CD4-positive, alpha-beta T cell treated with Interleukin-10 for 1 hour (primary cell): Measurements from ENCODE around the gene MYO1F.
"Not testable (repeated sequence)": the region's sequence is repeated elsewhere in the genome, so short reads cannot be mapped to it uniquely, and the experiment has no call there.

Experiments
- DNase-seq: peaks from one replicate; pipeline ENCODE4 v3.0.0-alpha.2; 2020

The MYO1F gene

DNA sequence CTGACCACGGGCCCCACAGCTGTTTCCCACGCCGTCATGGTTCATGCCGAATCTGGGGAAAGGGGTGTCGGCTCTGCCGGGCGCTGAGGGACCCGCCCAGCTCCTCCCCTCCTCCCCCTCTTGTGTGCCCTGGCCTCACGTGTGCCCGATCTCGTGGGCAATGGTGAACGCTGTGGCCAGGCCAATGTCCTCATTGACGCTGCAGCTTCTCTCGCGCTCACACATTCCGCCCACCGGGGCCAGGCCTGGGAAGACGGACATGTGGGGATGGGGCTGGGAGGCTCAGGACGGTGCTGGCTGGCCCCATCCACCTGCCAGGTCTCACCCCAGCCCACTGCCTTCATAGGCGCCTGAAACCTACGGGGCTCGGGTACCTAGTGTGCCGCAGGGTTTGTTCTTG is 18.9 kb upstream of the MYO1F start:
- no peak for DNase-seq

- no peak for DNase-seq
Measured at GRCh38 chr19:8595651-8596050, 18.4 kb upstream of the MYO1F start.

DNA sequence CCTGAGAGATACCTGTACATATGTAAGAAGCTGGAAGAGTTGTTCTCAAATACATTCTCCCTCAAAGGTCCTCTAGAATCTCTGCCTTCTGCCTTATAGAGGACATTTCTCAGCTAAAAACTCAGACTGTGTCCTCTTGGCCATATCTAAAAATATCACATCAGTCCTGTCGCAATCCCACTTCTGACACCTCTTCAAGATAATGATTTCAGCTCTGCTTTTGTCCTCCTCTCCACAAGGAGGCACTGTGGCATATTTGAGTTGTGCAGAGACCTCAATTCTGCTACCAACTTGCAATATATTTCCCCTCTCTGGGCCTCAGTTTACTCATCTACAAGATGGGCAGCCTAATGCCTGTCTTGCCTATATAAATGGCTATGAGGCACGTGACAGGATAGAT is 16.7 kb upstream of the MYO1F start:
- no peak for DNase-seq

DNA sequence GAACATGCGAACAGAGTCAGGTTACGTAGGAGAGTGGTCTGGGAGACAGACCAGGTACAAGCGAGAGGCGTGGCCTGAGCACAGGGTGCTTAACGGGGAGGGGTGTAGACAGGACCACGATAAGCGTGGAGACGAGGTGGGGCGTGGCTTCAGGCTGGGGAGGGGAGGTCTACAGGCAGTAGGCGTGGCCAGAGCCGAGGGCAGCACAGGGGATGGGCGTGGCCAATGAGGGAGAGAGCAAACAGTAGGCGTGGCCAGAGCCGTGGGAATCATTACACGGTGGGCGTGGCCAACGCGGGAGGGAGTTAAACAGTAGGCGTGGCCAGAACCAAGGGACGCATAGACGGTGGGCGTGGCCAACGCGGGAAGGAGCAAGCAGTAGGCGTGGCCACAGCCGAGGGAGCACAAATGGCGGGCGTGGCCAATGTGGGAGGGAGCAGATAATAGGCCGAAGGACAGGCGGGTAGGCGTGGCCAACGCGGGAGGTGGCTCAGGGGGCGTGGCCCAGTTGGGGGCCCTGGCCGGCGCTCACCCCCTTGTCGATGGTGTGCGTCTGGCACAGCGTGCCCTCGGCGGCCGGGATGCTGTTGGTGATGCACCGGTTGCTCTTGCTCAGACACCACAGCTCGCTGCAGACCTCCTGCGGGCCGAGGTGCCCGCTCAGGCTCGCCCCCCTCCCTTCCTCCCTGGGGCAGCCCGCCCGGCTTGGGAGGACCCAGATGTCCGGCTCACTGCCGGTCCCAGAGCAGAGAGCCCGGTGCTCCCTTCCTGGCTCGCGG is 15.2 kb upstream of the MYO1F start:
- DNase-seq: peak; percentile 96

GRCh38 chr19:8589177-8589714 is 12.0 kb upstream of the MYO1F start:
- no peak for DNase-seq

DNA sequence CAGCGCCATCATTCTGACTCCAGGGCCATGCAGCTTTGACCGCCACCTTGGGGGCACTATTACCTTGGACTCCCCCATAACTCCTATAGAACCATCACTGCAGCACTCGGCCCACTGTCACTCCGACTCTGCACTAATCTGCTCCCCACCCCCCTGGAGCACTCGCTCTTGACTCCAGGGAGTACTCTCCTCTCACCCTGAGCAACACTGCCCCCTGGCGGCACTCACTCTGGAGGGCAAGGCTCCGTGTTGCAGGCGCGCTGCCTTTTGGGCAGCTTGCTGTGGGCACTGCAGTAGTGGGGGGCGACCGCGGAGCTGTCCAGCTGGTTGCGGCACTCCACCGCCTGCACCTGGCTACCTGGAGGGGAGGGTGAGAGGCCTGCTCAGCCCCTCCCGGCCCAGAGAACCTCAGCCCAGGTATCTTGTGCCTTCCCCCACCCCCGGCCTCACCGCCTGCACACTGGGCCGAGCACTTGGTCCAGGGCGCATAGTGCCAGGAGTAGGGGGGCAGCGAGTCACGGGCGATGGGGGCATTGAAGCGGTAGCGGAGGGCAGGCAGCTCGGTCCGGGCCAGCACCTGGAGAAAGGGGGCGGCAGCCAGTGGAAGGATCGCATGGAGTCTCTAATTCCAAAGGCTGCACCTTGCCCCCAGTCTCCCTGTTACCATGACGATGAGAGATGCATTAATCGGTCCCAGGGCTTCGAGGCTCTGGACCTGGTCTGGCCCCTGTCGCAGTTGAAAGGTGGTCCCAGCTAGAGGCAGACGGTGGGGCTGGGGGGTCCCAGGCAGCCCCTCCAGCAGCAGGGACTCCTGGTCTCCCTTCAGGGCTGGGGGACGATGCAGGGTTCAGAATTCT is 8.9 kb upstream of the MYO1F start:
- peak; percentile 72 for DNase-seq

GRCh38 chr19:8584965-8585893 is 8.0 kb upstream of the MYO1F start:
- DNase-seq: no peak

DNA sequence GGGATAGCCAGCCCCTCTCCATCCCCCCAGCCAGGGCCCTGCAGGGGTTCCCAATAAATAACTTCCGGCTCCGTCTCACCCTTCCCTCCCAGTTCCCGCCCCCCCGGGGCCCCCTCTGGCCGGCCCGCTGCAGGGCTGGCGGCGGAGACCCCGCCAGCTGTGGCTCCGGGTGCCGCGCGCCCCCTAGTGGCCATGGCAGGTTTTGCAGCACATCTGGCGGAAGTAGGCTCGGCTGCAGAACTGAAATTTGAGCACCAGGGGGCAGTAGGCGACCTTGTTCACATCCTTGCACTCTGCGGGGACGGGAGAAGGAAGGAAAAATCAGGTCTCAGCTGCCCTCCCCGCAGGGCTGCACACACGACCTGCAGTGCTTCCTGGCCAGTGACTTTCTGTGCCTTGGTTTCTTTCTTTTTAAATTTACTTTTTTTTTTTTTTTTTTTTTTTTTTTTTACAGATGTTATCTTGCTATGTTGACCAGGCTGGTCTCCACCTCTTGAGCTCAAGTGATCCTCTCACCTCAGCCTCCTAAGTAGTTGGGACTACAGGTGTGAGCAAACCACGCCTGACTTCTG is 3.6 kb upstream of the MYO1F start:
- peak; percentile 88 for DNase-seq

- peak; percentile 84 for DNase-seq
Measured at GRCh38 chr19:8578642-8579265, 1.5 kb upstream of the MYO1F start.

DNA sequence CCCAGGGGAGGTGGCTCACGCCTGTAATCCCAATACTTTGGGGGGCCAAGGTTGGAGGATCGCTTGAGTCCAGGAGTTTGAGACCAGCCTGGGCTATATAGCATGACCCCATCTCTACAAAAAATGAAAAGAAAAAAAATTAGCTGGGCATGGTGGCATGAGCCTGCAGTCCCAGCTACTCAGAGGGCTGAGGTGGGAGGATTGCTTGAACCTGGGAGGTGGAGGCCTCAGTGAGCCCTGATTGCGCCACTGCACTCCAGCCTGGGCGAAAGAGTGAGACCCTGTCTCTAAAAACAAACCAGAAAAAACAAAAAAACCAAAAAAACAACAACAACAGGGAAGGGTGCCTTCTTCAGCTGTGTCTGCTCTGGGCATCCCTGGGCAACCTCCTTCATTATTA is 499 bp upstream of the MYO1F start:
- DNase-seq: no peak

GRCh38 chr19:8576273-8576993 is 809 bp downstream of the MYO1F start:
- DNase-seq: no peak

DNA sequence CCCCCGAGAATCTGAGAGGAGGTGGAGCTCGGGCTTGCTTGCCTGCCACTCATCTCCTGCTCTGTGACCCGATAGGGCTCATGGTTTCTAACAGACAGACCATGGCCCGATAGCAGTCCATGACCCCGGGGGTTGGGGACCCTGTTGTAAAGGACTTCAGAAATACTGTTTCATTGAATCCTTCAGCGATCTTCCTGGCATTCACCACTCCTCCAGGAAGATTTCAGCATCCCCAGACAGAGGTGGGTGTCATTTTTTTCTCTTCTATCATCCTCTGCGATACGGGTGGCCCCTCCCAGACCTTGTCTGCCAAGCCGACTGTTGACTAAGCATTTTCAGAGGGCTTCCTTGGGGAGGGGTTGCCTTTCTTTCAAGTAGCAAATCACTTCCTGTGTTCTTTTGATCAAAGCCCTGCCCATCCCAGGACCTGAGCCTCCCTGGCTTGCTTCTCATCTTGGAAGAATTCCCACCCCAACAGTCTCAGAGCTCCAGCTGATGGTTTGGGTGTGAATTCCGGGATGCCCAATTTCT is 1.7 kb downstream of the MYO1F start:
- peak; percentile 72 for DNase-seq

GRCh38 chr19:8574619-8574922 is 2.7 kb downstream of the MYO1F start:
- DNase-seq: not testable (repeated sequence)

GRCh38 chr19:8573316-8573715 is 3.9 kb downstream of the MYO1F start:
- DNase-seq: no peak

GRCh38 chr19:8571006-8571411 is 6.2 kb downstream of the MYO1F start:
- peak; percentile 63 for DNase-seq

GRCh38 chr19:8569066-8569771 is 8.0 kb downstream of the MYO1F start:
- DNase-seq: peak; percentile 84

DNA sequence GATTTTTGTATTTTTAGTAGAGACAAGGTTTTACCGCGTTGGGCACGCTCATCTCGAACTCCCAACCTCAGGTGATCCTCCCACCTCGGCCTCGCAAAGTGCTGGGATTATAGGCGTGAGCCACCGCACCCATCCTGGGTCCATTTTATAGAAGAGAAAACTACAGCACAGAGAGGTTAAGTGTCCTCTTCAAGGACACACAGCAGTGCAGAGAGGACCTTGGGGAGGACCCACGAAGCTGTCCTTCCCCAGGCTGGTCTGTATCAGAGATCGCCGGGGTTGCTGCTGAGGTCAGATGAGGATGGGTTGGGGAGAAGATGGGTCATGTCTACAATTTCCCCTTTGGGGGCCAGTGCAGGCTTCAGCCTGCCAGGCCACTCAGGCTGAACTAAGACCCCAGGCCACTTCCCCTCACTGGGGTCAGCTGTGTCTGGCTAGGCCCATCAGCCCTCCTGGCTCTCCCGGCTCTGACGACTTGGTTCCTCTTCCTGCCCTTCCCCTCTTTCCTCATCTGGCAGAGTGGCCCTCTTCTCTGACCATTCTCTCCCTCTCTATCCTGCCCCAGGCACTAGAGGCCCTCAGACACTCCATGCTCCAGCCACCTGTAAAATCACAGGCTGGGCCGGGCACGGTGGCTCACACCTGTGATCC is 9.6 kb downstream of the MYO1F start:
- DNase-seq: no peak

DNA sequence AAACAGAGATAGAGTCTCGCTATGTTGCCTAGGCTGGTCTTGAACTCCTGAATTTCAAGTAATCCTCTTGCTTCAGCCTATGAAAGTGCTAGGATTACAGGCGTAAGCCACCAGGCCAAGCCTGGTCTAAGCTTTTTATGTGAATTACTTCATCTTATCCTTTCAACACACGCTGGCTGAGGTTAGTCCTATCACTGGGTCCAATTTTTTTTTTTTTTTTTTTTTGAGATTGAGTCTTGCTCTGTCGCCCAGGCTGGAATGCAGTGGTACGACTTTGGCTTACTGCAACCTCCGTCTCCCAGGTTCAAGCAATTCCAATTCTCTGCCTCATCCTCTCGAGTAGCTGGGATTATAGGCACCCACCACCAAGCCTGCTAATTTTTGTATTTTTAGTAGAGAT is 10.4 kb downstream of the MYO1F start:
- DNase-seq: no peak

- DNase-seq: not testable (repeated sequence)
Measured at GRCh38 chr19:8564866-8565265, 12.4 kb downstream of the MYO1F start.
